Measurements from ENCODE around the gene PTPN7. TPM values are rescaled to one million over a fixed set of nuclear protein-coding genes. Genes with fewer than 3 reads are reported as not detected.

Gene PTPN7
- total RNA-seq, 1 donor from 2014 or later: 0.44 TPM

DNA sequence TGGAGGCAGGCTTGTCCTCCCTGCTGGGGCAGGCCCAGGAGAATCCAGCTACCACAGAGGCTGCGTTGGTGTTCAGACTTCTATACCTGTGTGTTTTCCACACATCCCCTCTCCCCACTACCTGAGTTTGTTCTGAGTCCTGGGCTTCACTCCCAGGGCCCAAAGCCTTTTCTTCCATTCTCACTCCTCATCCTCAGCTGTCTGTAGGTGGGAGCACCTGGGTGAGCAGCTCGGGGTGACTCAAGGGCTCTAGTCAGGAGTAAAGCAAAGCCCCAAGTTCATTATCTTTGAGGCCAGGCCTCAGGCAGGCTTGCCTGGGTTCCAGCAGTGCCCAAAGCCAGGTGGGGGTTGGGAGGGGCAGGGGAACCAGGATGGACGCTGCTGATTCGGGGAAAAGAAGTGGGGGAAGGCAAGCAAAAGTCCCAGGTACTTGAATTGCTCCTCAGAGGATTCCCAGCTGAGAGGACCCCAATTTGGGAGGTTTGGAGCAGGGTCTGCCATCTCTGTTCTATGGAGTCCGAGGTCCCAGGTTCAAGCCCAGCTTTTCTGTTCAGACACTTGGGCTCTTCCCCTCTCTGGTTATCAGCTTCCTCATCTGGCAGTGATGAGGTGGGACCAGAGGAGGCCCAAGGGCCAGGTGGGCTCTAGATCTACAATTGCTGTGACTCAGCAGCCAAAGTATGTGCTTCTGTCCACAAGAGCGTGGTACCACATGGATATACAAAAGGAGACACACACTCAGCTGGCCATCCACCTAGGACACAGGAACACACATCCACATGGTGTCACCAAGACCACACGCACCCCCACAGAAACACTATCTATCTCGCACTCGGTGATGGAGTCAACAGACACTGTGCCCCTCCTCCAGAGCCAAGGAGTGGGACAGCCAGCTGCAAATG, 5.8 kb upstream of the PTPN7 start:
- DNase-seq: no peak
- Histone ChIP-seq H3K27ac (replicated peaks) (no peak overlapping the region), H3K27me3 (ENCODE audit: low read depth) (no peaks in the 10 kb centered on the region), H3K4me1 (no peaks in the 10 kb centered on the region), H3K36me3 (no peaks in the 10 kb centered on the region), H3K4me3 (no peak overlapping the region), H3K9me3 (replicated peaks) (no peaks in the 10 kb centered on the region)
- TF ChIP-seq, protein P1, sequence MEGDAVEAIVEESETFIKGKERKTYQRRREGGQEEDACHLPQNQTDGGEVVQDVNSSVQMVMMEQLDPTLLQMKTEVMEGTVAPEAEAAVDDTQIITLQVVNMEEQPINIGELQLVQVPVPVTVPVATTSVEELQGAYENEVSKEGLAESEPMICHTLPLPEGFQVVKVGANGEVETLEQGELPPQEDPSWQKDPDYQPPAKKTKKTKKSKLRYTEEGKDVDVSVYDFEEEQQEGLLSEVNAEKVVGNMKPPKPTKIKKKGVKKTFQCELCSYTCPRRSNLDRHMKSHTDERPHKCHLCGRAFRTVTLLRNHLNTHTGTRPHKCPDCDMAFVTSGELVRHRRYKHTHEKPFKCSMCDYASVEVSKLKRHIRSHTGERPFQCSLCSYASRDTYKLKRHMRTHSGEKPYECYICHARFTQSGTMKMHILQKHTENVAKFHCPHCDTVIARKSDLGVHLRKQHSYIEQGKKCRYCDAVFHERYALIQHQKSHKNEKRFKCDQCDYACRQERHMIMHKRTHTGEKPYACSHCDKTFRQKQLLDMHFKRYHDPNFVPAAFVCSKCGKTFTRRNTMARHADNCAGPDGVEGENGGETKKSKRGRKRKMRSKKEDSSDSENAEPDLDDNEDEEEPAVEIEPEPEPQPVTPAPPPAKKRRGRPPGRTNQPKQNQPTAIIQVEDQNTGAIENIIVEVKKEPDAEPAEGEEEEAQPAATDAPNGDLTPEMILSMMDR (IDR thresholded peaks at IDR 0.05; ENCODE audit: borderline replicate concordance): no peak
- intact Hi-C loops (cut with micrococcal nuclease): no loop called here

DNA sequence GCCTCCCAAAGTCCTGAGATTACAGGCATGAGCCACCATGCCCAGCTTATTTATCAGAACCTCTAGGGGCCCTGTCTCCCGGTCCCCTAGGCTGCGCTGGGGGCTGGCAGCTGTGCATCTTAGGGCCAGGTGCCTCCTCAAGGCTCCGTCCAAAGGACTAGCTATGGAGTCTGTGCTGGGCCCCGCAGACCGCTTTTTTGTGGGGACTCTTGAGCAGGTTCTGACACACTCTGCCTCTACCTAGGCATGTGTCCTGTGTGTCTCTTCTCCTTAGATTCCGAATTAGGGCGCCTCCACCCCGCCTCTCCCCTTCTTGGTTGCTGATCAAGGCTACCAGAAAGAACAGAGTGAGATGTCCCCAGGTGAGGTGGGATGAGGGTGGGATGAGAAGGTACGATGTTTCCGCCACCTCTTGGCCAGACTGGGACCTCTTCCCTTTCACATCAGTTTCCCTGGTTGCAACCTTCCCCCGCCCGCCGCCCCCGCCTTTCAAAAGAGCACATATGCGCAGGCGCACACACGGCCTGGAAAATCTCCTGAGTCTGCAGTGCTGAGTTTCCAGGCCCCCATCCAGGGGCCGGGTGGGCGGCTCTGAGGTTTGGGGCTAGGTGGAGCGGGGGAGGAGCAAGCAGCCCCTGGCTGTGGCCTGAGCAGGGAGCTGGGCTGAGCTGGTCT, 5.0 kb upstream of the PTPN7 start:
- no peaks in the 10 kb centered on the region for H3K4me1 ChIP-seq
- H3K9me3 ChIP-seq (replicated peaks): no peaks in the 10 kb centered on the region
- H3K4me3 ChIP-seq: no peak overlapping the region
- TF ChIP-seq, protein P1 (IDR thresholded peaks at IDR 0.05; ENCODE audit: borderline replicate concordance): no peak
- H3K27ac ChIP-seq (replicated peaks): no peak overlapping the region
- intact Hi-C loops (cut with micrococcal nuclease): no loop called here
- H3K36me3 ChIP-seq: no peaks in the 10 kb centered on the region
- DNase-seq: no peak
- no peaks in the 10 kb centered on the region for H3K27me3 ChIP-seq (ENCODE audit: low read depth)

DNA sequence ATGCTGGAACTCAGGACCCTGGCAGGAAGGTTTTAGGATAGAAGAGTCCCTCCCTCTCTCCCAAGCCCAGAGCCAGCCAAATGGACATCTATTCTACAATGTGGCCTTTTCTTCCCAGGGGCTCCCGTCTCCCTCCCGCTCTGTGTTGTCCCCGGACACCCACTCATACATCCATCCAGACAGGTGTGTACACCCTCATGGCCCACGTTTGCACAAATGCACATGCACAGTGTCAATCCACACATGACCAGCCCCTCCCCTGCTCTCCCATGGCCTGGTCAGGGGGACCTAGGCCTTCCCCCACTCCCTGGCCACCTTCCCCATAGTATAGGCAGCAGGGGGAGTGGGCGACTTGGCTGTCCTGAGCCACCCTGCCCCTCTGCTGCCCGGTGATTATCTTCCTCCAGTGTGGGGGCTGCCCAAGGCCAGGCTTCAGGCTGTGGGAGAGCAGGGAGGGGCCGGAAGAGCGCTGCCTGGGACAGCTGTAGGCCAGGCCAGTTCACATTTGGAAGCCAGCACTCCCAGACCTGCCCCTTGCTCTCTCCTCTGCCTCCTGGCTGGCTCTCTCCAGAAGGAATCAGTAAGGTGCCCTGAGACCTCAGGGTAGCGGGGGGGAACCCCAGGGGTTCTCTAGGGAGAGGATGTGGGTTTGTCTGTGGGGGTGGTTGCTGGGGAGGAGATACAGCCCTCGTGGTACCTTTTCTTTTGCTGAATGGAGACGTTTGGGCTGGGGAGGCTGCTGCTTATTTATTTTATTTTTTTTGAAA, 4.1 kb upstream of the PTPN7 start:
- Histone ChIP-seq H3K4me1 (no peaks in the 10 kb centered on the region), H3K27me3 (ENCODE audit: low read depth) (no peaks in the 10 kb centered on the region), H3K36me3 (no peaks in the 10 kb centered on the region), H3K4me3 (no peak overlapping the region), H3K9me3 (replicated peaks) (no peaks in the 10 kb centered on the region), H3K27ac (replicated peaks) (no peak overlapping the region)
- no peak for DNase-seq
- intact Hi-C loops (cut with micrococcal nuclease): no loop called here
- TF ChIP-seq, protein P1 (IDR thresholded peaks at IDR 0.05; ENCODE audit: borderline replicate concordance): no peak

DNA sequence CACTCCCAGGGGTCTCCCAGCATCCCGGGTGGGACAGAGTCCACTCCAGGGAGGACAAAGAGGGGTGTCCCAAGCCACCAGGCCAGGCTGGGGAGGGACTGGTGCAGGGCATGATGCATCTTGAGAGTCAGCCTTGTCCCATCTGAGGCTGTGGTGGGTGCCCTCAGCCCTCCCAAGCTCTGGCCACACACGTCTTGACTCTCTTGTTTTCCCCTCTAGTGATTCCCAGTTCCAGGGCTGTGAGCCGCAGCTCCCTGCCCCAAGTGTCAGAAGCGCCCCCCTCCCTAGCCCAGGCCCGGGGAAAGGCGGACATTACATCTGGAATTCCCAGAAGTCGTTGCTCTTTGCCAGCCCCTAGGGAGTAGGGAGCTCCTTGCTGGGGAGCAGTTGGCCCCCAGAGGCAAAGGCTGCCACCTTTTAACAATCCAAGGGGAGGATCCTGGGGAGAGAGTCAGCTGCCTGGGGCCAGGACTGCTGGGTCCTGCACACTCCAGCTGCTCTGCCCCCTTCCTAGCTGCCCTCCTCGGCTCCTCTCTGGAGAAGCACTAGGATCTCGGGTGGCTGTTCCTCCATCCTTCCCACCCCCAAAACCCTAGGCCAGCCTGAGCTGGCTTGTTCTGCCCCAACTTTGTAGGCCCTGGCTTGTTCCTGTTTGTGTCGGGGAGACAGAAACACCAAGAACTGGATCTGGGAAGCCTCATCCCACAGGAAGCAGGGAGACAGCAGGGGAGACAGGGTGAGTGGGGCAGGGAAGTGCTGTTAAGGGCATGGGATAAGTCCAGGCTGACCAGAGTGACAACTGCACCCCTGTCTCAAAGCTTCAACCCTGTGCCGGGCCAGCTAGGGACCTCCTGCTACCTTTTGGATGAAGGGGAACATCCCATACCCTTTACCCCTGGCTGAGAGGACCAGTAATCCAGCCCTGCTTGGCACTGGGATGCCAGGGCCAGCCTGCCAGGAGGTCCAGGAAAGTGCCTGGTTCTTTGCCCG, 3.2 kb upstream of the PTPN7 start:
- no peak overlapping the region for H3K4me3 ChIP-seq
- H3K4me1 ChIP-seq: no peaks in the 10 kb centered on the region
- no peaks in the 10 kb centered on the region for H3K9me3 ChIP-seq (replicated peaks)
- H3K36me3 ChIP-seq: no peaks in the 10 kb centered on the region
- no peak for DNase-seq
- no peaks in the 10 kb centered on the region for H3K27me3 ChIP-seq (ENCODE audit: low read depth)
- intact Hi-C loops (cut with micrococcal nuclease): no loop called here
- TF ChIP-seq, protein P1 (IDR thresholded peaks at IDR 0.05; ENCODE audit: borderline replicate concordance): no peak
- H3K27ac ChIP-seq (replicated peaks): no peak overlapping the region
